Suprapubic skin (tissue), 4 donors: Measurements from ENCODE around the gene DNAH5. TPM values are rescaled to one million over a fixed set of nuclear protein-coding genes. Genes with fewer than 3 reads are reported as not detected.

Experiments used
- DNase-seq, 2 donors: peaks; one replicate each; pipeline ENCODE4 v3.0.0-alpha.2; 2019; ENCODE audit warnings: low spot score in 2 of 2
- H3K27ac ChIP-seq: fragments of 200-600 bp; sonication (generic); one replicate; pipeline ENCODE4 v1.5.1; 2019
- H3K27me3 ChIP-seq: fragments of 200-600 bp; sonication (generic); one replicate; pipeline ENCODE4 v1.5.1; 2019
- H3K36me3 ChIP-seq: fragments of 200-600 bp; sonication (generic); one replicate; pipeline ENCODE4 v1.5.1; 2019
- H3K4me1 ChIP-seq: fragments of 200-600 bp; sonication (generic); one replicate; pipeline ENCODE4 v1.5.1; 2019
- H3K4me3 ChIP-seq: fragments of 200-600 bp; sonication (generic); one replicate; pipeline ENCODE4 v1.5.1; 2019; ENCODE audit warnings: mild to moderate bottlenecking
- H3K9me3 ChIP-seq: fragments of 200-600 bp; sonication (generic); one replicate; pipeline ENCODE4 v1.5.1; 2019
- CTCF ChIP-seq, 2 donors: fragments of 200-600 bp in 1 of 2; fragments of 450-650 bp in 1 of 2; sonication (generic) in 1 of 2; IDR thresholded peaks; one replicate each; pipeline ENCODE4 v1.5.1; 2016 to 2019; ENCODE audit warnings: antibody characterized with exemption in 2 of 2, mild to moderate bottlenecking in 1 of 2, moderate library complexity in 1 of 2
- EP300 ChIP-seq: sonication (generic); formaldehyde crosslinking; IDR thresholded peaks from one replicate; pipeline ENCODE4 v1.6.1; 2017; ENCODE audit warnings: antibody characterized with exemption
- POLR2A ChIP-seq, 2 donors: fragments of 450-650 bp; IDR thresholded peaks; one replicate each; pipeline ENCODE4 v1.6.1; 2017; ENCODE audit warnings: antibody characterized with exemption in 2 of 2, mild to moderate bottlenecking in 2 of 2, moderate library complexity in 2 of 2
- POLR2AphosphoS5 ChIP-seq, 3 donors: sonication (generic); formaldehyde crosslinking; IDR thresholded peaks; one replicate each; pipeline ENCODE4 v1.6.1; 2017; ENCODE audit warnings: antibody characterized with exemption in 3 of 3
- WGBS: methylation state at CpG from one replicate; pipeline ENCODE4 v1.1.5; 2018; 5-methylcytosine and 5-hydroxymethylcytosine counted together
- total RNA-seq, 4 donors: library from RNA; depleted of rRNA; stranded (reverse); fragments of >200 nt; gene quantifications; one replicate each; pipeline ENCODE4 v1.1.0, GENCODE V29; 2016

Gene DNAH5, protein sequence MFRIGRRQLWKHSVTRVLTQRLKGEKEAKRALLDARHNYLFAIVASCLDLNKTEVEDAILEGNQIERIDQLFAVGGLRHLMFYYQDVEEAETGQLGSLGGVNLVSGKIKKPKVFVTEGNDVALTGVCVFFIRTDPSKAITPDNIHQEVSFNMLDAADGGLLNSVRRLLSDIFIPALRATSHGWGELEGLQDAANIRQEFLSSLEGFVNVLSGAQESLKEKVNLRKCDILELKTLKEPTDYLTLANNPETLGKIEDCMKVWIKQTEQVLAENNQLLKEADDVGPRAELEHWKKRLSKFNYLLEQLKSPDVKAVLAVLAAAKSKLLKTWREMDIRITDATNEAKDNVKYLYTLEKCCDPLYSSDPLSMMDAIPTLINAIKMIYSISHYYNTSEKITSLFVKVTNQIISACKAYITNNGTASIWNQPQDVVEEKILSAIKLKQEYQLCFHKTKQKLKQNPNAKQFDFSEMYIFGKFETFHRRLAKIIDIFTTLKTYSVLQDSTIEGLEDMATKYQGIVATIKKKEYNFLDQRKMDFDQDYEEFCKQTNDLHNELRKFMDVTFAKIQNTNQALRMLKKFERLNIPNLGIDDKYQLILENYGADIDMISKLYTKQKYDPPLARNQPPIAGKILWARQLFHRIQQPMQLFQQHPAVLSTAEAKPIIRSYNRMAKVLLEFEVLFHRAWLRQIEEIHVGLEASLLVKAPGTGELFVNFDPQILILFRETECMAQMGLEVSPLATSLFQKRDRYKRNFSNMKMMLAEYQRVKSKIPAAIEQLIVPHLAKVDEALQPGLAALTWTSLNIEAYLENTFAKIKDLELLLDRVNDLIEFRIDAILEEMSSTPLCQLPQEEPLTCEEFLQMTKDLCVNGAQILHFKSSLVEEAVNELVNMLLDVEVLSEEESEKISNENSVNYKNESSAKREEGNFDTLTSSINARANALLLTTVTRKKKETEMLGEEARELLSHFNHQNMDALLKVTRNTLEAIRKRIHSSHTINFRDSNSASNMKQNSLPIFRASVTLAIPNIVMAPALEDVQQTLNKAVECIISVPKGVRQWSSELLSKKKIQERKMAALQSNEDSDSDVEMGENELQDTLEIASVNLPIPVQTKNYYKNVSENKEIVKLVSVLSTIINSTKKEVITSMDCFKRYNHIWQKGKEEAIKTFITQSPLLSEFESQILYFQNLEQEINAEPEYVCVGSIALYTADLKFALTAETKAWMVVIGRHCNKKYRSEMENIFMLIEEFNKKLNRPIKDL (N-terminal part only)
- total RNA-seq: under 1 TPM; 0.13 to 0.56 (median 0.18) TPM

DNA sequence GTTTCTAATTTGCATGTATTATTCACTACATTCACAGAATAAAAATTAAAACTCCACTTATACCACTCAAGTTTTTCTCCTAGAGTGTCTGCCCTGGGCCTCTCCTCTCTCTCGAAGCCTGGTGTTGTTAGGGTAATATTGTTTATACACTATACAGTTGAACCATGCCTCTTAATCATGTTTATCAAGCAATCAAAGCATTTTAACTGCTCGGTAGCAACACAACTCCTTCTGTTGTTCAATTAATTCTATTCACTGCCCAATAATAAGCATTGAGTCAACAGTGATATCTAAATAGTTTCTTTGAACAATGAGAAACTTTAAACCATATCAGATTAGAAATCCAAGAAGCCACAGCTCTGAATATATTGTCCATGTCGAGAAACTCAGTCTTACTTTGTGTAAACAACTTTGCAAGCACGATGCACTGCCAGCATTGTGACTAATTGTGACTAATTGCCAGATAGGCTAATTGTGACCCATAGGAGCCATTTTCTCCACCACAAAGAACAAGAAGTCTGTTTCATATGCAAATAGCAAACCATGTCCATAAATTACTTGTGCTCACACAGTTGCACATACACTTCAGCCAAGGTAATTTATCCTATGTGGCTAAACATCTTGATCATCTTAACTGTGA, at the start of gene DNAH5:
Gene DNAH5, minus strand, starts transcription at position 129 of the 640 bp plus-strand sequence. CDS start 250 bp downstream, outside the sequence.
- Histone ChIP-seq H3K27me3 (peaks cover 1% of the 10 kb centered on the region), H3K4me1 (peaks cover 15% of the 10 kb centered on the region), H3K4me3 (no peak within 1 kb of the TSS), H3K36me3 (no peaks in the 10 kb centered on the region), H3K27ac (no peak within 1 kb of the TSS), H3K9me3 (no peaks in the 10 kb centered on the region)
- 49% methylated on average over 4 of the region's 4 CpGs for WGBS
- no peak for DNase-seq
- TF ChIP-seq POLR2A (IDR thresholded peaks at IDR 0.05): no peak
- no peak for TF ChIP-seq EP300
- no peak for TF ChIP-seq POLR2AphosphoS5 (IDR thresholded peaks at IDR 0.05)
- no peak for TF ChIP-seq CTCF (IDR thresholded peaks at IDR 0.05)

DNA sequence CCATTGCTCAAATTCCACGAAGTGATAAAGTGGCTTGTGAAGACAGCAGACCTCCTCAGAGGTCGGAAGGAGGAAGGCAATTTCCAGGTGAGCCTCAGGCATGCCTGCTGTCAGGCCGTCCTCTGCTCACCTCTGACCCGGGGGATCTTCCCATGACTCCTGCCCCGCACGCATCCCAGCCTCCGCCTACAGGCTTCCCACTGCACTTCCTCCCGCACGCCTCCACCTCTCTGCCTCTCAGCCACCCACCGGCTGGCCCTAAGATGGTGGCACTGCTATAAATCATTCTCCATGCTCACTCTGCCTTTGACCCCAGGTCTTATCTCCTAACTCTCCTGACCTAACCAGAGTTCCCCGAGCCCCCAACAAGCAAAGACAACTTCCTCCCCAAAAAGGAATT, 49.4 kb upstream of the DNAH5 start:
- WGBS: 62% methylated on average over 11 of the region's 11 CpGs
- H3K9me3 ChIP-seq: no peaks in the 10 kb centered on the region
- H3K4me3 ChIP-seq: no peak overlapping the region
- no peak overlapping the region for H3K27ac ChIP-seq
- TF ChIP-seq CTCF (IDR thresholded peaks at IDR 0.05) (no peak), POLR2AphosphoS5 (IDR thresholded peaks at IDR 0.05) (no peak), EP300 (no peak), POLR2A (IDR thresholded peaks at IDR 0.05) (no peak)
- DNase-seq: no peak
- no peaks in the 10 kb centered on the region for H3K27me3 ChIP-seq
- no peaks in the 10 kb centered on the region for H3K4me1 ChIP-seq
- H3K36me3 ChIP-seq: no peaks in the 10 kb centered on the region

- TF ChIP-seq POLR2A (IDR thresholded peaks at IDR 0.05) (no peak), POLR2AphosphoS5 (IDR thresholded peaks at IDR 0.05) (no peak), EP300 (no peak)
- H3K36me3 ChIP-seq: no peaks in the 10 kb centered on the region
- H3K27me3 ChIP-seq: no peaks in the 10 kb centered on the region
- H3K4me1 ChIP-seq: no peaks in the 10 kb centered on the region
- no peak overlapping the region for H3K4me3 ChIP-seq
- WGBS: 65% methylated on average over 4 of the region's 4 CpGs
- H3K27ac ChIP-seq: no peak overlapping the region
- no peak for DNase-seq
- H3K9me3 ChIP-seq: no peaks in the 10 kb centered on the region
These were observed 48.3 kb upstream of the DNAH5 start for GRCh38 chr5:13992795-13993194.

GRCh38 chr5:13991365-13991764, 46.9 kb upstream of the DNAH5 start:
- no peak for TF ChIP-seq CTCF (IDR thresholded peaks at IDR 0.05)
- TF ChIP-seq POLR2A (IDR thresholded peaks at IDR 0.05): no peak
- TF ChIP-seq EP300: no peak
- TF ChIP-seq POLR2AphosphoS5 (IDR thresholded peaks at IDR 0.05): no peak
- Histone ChIP-seq H3K4me1 (no peaks in the 10 kb centered on the region), H3K4me3 (no peak overlapping the region), H3K27me3 (no peaks in the 10 kb centered on the region), H3K27ac (no peak overlapping the region), H3K36me3 (no peaks in the 10 kb centered on the region), H3K9me3 (no peaks in the 10 kb centered on the region)
- 52% methylated on average over 3 of the region's 3 CpGs for WGBS
- DNase-seq: no peak

GRCh38 chr5:13990896-13991295, 46.4 kb upstream of the DNAH5 start:
- Histone ChIP-seq H3K4me3 (no peak overlapping the region), H3K4me1 (no peaks in the 10 kb centered on the region), H3K9me3 (no peaks in the 10 kb centered on the region), H3K36me3 (no peaks in the 10 kb centered on the region), H3K27ac (no peak overlapping the region), H3K27me3 (no peaks in the 10 kb centered on the region)
- DNase-seq: no peak
- no peak for TF ChIP-seq CTCF (IDR thresholded peaks at IDR 0.05)
- TF ChIP-seq POLR2AphosphoS5 (IDR thresholded peaks at IDR 0.05): no peak
- TF ChIP-seq EP300: no peak
- TF ChIP-seq POLR2A (IDR thresholded peaks at IDR 0.05): no peak
- 51% methylated on average over 2 of the region's 2 CpGs for WGBS
